ENCODE measurements around the gene RPS3A. TPM values are rescaled to one million over a fixed set of nuclear protein-coding genes. Genes with fewer than 3 reads are reported as not detected.

The RPS3A gene
- total and polyA plus RNA-seq, 2 of the 13 experiments (the other 11 are each of a cell fraction or from before 2014, with no cell fraction given): 3,332 to 3,626 TPM

- FAIRE-seq (no peak), DNase-seq (ENCODE audit: low spot score) (no peak), ATAC-seq (no peak)
- Histone ChIP-seq H3K27me3 (ENCODE audit: control insufficient read depth in 1 of 2, insufficient read depth in 2 of 2, low read length in 2 of 2) (no peaks in the 10 kb centered on the region), H3K9me3 (ENCODE audit: low read length) (no peaks in the 10 kb centered on the region), H3K4me1 (ENCODE audit: insufficient read depth, low read length) (peaks cover 11% of the 10 kb centered on the region), H3K4me3 (replicated peaks in 1 of 3; ENCODE audit: insufficient read depth in 1 of 3, low read depth in 2 of 3, low read length in 3 of 3) (no peak overlapping the region), H4K20me1 (ENCODE audit: insufficient read depth, low read length) (no peaks in the 10 kb centered on the region), H2AFZ (ENCODE audit: low read length) (no peak overlapping the region), H3K36me3 (replicated peaks in 1 of 2; ENCODE audit: control insufficient read depth in 1 of 2, insufficient read depth in 2 of 2, low read length in 2 of 2) (peaks cover 7 to 10% of the 10 kb centered on the region in 2 experiments; a peak in 4 of 5 replicates), H3K4me2 (ENCODE audit: low read depth, low read length) (no peak overlapping the region), H3K27ac (ENCODE audit: extremely low read length, insufficient read depth, low read length) (no peak overlapping the region), H3K9ac (ENCODE audit: insufficient read depth, low read depth, low read length) (no peak overlapping the region), H3K79me2 (ENCODE audit: insufficient read depth, low read length) (no peaks in the 10 kb centered on the region)
- intact Hi-C loops (cut with micrococcal nuclease; ENCODE audit: unreplicated experiment): no loop called here
- in situ Hi-C loops (cut with HindIII; ENCODE audit: extremely low pct_ligation_motif_present, low pct_unique_long_range_greater_than_20kb): loop anchor here (10.0 to 25.0 kb wide), 2 partner anchors 247 to 490 kb away; no protein-coding TSS in a partner anchor
- ChIA-PET POLR2A (no interaction called here), CTCF (ENCODE audit: low intra/inter-chr PET ratio, low total read pairs) (no interaction called here)
- BruUV-seq (replicated peaks): no TSS peak
- no peak for TF ChIP-seq MLX (CRISPR knock-in tag; IDR thresholded peaks at IDR 0.05)
- TF ChIP-seq ZBTB33 (CRISPR knock-in tag; IDR thresholded peaks at IDR 0.05): no peak
- no peak for TF ChIP-seq ZNF367 (CRISPR knock-in tag; IDR thresholded peaks at IDR 0.05; ENCODE audit: borderline replicate concordance)
- TF ChIP-seq, protein P1, sequence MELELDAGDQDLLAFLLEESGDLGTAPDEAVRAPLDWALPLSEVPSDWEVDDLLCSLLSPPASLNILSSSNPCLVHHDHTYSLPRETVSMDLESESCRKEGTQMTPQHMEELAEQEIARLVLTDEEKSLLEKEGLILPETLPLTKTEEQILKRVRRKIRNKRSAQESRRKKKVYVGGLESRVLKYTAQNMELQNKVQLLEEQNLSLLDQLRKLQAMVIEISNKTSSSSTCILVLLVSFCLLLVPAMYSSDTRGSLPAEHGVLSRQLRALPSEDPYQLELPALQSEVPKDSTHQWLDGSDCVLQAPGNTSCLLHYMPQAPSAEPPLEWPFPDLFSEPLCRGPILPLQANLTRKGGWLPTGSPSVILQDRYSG (CRISPR knock-in tag; IDR thresholded peaks at IDR 0.05): no peak
- TF ChIP-seq, protein P2, sequence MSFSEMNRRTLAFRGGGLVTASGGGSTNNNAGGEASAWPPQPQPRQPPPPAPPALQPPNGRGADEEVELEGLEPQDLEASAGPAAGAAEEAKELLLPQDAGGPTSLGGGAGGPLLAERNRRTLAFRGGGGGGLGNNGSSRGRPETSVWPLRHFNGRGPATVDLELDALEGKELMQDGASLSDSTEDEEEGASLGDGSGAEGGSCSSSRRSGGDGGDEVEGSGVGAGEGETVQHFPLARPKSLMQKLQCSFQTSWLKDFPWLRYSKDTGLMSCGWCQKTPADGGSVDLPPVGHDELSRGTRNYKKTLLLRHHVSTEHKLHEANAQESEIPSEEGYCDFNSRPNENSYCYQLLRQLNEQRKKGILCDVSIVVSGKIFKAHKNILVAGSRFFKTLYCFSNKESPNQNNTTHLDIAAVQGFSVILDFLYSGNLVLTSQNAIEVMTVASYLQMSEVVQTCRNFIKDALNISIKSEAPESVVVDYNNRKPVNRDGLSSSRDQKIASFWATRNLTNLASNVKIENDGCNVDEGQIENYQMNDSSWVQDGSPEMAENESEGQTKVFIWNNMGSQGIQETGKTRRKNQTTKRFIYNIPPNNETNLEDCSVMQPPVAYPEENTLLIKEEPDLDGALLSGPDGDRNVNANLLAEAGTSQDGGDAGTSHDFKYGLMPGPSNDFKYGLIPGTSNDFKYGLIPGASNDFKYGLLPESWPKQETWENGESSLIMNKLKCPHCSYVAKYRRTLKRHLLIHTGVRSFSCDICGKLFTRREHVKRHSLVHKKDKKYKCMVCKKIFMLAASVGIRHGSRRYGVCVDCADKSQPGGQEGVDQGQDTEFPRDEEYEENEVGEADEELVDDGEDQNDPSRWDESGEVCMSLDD (CRISPR knock-in tag; IDR thresholded peaks at IDR 0.05; ENCODE audit: borderline replicate concordance): no peak
- 98% methylated on average over 5 of the region's 5 CpGs for WGBS (ENCODE audit: low lambda C conversion rate)
Measured at GRCh38 chr4:151114986-151115385, 15.6 kb downstream of the RPS3A start.
